Measurements from ENCODE around the gene SLU7.

DNA sequence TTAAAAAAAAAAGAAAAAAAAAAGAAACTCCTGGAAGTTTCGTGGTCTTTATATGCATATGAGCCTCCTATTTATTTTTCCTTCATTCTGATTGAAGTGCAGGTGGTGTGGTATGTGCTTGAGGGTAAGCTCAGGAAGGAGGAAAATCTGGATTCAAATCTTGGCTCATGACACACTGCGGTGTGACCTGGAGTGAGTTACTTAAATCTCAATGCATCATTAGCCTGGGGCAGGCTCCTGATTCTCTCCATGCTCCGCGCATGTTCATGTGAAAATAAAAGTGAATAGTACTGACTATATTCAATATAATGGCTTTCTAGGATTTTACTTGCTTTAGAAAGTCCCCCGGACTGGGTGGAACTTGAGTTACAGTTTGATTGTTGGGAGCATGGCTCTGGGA lies 38.4 kb upstream of the SLU7 start:
- TF ChIP-seq MAZ (IDR thresholded peaks at IDR 0.05; ENCODE audit: borderline replicate concordance, low read depth, low read length), result no peak
- TF ChIP-seq, protein P1, sequence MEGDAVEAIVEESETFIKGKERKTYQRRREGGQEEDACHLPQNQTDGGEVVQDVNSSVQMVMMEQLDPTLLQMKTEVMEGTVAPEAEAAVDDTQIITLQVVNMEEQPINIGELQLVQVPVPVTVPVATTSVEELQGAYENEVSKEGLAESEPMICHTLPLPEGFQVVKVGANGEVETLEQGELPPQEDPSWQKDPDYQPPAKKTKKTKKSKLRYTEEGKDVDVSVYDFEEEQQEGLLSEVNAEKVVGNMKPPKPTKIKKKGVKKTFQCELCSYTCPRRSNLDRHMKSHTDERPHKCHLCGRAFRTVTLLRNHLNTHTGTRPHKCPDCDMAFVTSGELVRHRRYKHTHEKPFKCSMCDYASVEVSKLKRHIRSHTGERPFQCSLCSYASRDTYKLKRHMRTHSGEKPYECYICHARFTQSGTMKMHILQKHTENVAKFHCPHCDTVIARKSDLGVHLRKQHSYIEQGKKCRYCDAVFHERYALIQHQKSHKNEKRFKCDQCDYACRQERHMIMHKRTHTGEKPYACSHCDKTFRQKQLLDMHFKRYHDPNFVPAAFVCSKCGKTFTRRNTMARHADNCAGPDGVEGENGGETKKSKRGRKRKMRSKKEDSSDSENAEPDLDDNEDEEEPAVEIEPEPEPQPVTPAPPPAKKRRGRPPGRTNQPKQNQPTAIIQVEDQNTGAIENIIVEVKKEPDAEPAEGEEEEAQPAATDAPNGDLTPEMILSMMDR (conservative IDR thresholded peaks at IDR 0.05; ENCODE audit: low read depth, low read length), result no peak
- no peak for TF ChIP-seq POLR2A (IDR thresholded peaks at IDR 0.05; ENCODE audit: low read depth, low read length)
- no peak for TF ChIP-seq RAD21 (IDR thresholded peaks at IDR 0.05; ENCODE audit: low read length)
- TF ChIP-seq RCOR1 (IDR thresholded peaks at IDR 0.05; ENCODE audit: insufficient replicate concordance, low read length), result no peak

Measured in IMR-90 (cell line).